H1 (cell line): Measurements from ENCODE around the gene FRMPD4. TPM values are rescaled to one million over a fixed set of nuclear protein-coding genes. Genes with fewer than 3 reads are reported as not detected.

Experiments
- BRCA1 ChIP-seq: IDR thresholded peaks from 2 replicates; pipeline ENCODE4 v1.6.1; 2012; ENCODE audit warnings: low read depth, low read length, improper control_type of control experiment
- CBX8 ChIP-seq: fragments of 300-800, 300-1000 bp; sonication (generic); IDR thresholded peaks from 2 replicates; pipeline ENCODE4 v1.7.1; 2016; ENCODE audit warnings: low read depth, low read length, borderline replicate concordance
- SP2 ChIP-seq: IDR thresholded peaks from 2 replicates; pipeline ENCODE4 v1.6.1; 2012; ENCODE audit warnings: mild to moderate bottlenecking, low read length, inconsistent platforms
- polyA plus RNA-seq, 7 experiments: library from polyadenylated mRNA; depleted of rRNA in 3 of 7; stranded (reverse) in 5 of 7; unstranded in 2 of 7; fragments of >200 nt in 5 of 7; fragments of 200-250 nt in 2 of 7; gene quantifications; 1 replicate in 5 of 7; 2 replicates in 1 of 7; 4 replicates in 1 of 7; pipeline versions ENCODE4 v1.2.1 to v1.2.3, GENCODE V29; 2011 to 2013; ENCODE audit warnings: missing spikeins in 2 of 7, mixed read lengths in 2 of 7
- total RNA-seq: library from RNA; stranded (reverse); fragmentation: NEBNext Ultra II Directional; extraction: Animal tissue kit (Norgen Biotek cat#: 25700); gene quantifications from 2 replicates; pipeline ENCODE4 v1.2.1, GENCODE V29; 2021
- TF ChIP-seq, protein P1 (sequence below): IDR thresholded peaks from 2 replicates; pipeline ENCODE4 v1.6.1; 2011; ENCODE audit warnings: low read length, improper control_type of control experiment

Gene FRMPD4
- total and polyA plus RNA-seq, 2 of the 8 experiments (the other 6 are each of a cell fraction or from before 2014, with no cell fraction given): 0.02 to 0.37 TPM

GRCh38 chrX:12301288-12301687 is 163.0 kb downstream of the FRMPD4 start (continued):
- TF ChIP-seq CBX8 (no peak), SP2 (no peak), BRCA1 (no peak)
- TF ChIP-seq, protein P1, sequence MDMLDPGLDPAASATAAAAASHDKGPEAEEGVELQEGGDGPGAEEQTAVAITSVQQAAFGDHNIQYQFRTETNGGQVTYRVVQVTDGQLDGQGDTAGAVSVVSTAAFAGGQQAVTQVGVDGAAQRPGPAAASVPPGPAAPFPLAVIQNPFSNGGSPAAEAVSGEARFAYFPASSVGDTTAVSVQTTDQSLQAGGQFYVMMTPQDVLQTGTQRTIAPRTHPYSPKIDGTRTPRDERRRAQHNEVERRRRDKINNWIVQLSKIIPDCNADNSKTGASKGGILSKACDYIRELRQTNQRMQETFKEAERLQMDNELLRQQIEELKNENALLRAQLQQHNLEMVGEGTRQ: no peak
